SIG-M5 (cell line): ENCODE measurements around the gene SNX3.
A peak's percentile ranks its signal among the peaks of the same experiment; 100 is the strongest.
"Not testable (repeated sequence)": the region's sequence is repeated elsewhere in the genome, so short reads cannot be mapped to it uniquely, and the experiment has no call there.

ENCODE experiments used
- DNase-seq: peaks from one replicate; lab custom pipeline; 2025; lab: John Stamatoyannopoulos, UW

Gene SNX3

DNA sequence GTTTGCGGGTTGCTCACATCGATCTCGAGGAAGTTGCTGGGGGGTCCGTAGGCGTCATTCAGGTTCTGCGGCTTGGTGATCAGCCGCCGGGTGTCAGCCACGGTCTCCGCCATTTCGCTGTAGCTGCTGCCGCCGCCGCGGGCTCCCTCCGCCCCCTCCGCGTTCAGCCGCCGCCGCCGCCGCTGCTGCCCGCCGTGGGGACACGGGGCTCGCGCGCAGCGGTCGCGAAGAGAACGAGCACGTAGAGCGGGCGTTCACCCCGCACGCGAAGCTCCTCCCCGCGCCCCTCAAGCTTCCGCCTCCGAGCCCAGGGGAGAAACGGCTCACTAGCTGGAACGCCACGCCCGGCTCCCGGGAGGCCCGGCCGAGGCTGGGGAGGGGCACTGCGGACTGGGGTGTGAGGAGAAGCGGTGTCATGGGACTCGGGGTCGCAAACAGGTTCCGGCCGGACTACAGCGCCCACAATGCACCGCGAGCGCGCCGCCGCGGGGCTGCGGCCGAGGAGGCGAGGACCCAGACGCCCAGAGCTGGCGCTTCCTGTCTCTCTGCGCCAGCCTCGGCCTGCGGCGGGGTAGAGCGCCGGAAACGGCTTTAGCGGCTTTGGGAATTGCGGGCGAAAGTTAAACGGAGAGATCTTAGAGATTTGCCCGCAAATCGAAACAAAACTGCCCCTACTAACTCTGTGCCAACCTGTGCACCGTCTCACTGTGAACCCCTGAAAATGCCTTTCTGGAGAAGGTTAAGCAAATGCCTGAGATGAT is at the start of gene SNX3:
TSS of gene SNX3 (minus strand) at position 232 of the 761 bp plus-strand sequence. CDS start at position 113, 119 bp downstream.
- DNase-seq: peak; percentile 78

DNA sequence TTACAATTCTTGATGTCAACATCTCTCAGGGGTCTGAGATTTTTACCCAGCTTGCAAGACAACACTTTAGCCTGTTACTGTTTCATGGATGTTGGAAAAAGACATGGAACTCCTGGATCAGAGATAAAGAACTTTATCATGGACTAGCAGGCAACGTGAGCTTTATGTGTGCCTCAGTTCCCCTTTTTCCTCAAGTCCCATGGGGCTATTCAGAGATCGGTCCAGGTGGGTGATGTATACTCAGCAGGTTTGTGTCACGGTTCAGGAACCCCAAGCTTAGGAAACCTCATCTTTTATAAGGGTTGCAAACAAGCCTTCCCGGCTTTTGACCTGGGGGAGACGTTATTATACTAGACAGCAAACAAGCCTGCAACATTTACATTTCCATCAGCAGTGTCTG is 49.0 kb upstream of the SNX3 start:
- DNase-seq: no peak

DNA sequence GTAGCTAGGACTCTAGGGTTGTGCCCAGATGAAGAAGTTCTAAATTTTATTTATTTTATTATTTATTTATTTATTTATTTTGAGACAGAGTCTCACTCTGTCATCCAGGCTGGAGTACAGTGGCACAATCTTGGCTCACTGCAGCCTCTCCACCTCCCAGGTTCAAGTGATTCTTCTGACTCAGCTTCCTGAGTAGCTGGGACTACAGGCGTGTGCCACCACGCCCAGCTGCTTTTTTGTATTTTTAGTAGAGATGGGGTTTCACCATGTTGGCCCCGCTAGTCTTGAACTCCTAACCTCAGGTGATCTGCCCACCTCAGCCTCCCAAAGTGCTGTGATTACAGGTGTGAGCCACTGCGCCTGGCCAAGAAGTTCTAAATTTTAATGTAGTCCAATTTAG is 47.8 kb upstream of the SNX3 start:
- not testable (repeated sequence) for DNase-seq

DNA sequence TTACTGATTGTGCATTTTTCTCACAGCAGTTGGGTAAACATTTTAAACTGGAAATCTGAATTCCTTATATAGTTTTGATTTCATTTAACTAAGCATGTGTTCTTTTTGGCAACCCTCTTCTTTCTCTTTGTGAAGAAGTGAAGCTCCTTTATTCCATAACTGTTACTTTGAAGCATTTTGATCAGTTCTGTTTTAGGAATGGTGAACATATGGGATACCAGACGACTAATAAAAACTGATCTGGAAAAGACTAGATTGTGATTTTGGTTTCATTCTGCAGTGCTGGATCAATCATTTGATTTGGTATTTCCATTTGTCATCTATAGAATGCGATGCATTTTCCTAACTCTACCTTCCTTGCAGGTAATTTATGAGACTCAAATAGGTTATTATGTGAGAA is 43.8 kb upstream of the SNX3 start:
- no peak for DNase-seq

DNA sequence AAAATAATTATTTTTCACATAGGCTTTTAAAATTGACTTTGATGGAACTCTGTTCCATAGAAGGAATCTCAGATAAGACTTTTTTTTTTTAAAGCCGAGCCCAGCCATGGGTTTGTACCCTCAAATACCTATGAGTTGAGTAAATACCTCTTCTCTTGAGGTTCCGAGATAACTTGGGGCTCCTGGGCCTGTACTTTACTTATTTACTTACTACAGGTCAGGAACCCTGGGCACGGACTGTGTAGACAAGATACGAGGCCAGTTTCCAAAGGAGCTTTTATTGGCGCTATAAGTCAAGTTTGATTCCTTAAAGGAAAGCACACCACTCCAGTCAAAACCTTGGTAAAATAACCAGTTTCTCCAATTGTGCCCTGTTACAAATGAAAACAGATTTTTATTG is 41.5 kb upstream of the SNX3 start:
- no peak for DNase-seq

DNA sequence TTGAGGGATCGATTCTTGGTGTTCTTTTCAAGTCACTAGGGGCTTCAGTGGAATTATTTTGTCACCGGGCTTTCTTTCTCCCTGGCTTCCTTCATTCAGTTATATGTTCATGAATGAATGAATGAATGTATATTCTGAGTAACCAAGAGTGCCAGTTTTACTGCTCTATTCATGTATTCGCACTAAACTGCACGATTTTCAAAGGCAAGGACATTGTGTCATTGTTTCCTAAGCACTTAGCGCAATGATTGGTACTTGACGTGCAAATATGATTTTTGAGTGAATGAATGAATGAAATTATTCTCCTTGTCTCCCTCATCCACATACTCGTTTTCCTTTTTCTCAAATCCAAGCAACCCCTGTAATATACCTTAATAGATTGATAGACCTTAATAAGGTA is 34.8 kb upstream of the SNX3 start:
- no peak for DNase-seq

DNA sequence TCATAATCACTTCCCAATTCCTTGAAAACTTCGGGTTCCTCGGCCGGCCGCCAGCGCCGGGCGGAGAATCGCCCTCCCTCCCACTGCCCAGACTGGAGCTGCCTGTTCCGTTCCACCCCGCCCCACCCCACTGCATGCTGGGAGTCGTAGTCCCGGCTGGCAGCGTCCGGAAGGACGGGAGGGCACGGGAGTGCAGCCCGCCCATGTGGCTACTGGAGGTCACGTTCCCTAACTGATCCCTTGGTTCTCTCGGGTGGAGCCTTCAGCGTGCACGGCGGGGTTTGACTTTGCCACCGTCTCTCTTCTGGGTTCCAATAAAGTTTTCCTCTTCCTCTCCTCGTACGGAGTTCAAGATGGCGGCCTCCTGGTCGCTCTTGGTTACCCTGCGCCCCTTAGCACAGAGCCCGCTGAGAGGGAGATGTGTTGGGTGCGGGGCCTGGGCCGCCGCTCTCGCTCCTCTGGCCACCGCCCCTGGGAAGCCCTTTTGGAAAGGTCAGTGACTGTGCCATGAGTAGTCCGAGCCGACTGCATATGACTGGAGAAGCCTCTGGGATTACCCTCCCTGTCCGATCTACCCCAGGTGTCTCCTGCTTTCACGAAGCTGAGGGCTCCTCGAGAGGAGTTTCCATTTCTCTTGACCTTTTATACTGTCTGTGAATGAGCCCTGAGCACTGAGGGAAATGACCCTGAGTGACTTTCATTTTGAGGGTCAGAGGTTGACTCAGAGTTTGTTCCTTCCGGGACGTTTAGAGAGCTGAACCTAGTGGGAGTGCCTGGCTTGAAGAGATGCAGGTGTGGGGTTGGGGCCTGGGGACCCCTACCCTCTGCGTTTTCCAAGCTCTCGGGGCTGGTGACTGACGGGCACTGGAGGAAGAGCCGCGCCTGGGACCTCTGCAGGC is 34.1 kb upstream of the SNX3 start, which contains the start of gene AFG1L:
TSS of gene AFG1L (plus strand) at position 328 of the 899 bp plus-strand sequence. CDS start at position 354, 26 bp downstream.
- peak; percentile 61 for DNase-seq

DNA sequence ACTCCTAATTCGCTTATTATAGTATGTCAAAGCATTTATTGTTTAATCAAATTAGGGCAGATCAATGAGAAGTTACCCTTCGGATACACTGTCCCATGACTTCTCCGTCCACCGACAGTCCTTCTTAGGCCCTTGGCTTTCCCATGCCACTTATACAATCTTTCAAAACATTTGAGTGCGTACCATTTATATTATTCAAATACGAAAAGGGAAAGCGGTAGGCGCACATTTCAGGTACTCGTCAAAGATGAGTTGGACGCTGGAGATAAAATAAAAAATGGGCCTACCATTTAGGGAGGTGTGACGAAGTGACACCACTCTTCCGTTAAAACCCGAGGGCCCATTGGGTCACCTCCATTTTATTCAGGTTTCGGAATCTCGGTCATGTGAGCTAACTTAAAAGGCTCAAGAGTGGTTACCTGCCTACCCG is 33.5 kb upstream of the SNX3 start:
- DNase-seq: no peak

DNA sequence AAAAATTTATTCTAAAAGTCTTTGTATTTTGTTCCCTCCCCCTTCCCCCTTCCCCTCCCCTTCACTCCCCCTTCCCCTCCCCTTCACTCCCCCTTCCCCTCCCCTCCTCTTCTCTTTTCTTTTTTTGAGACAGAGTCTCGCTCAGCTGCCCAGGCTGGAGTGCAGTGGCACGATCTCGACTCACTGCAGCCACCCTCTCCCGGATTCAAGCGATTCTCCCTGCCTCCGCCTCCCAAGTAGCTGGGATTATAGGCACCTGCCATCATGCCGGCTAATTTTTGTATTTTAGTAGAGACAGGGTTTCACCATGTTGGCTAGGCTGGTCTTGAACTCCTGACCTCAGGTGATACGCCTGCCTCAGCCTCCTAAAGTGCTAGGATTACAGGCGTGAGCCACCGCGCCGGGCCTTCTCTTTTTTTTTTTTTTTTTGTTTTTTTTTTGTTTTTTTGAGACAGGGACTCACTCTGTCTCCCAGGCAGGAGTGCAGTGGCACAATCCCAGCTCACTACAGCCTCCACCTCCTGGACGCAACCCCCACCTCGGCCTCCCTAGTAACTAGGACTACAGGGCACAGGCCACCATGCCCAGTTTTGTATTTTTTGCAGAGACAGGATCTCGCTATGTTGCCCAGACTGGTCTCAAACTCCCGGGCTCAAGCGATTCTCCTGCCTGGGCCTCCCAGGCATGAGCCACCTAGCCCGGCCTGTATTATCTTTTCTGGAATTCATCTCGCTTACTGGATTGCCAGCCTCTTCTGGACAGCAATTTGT is 32.9 kb upstream of the SNX3 start:
- no peak for DNase-seq

DNA sequence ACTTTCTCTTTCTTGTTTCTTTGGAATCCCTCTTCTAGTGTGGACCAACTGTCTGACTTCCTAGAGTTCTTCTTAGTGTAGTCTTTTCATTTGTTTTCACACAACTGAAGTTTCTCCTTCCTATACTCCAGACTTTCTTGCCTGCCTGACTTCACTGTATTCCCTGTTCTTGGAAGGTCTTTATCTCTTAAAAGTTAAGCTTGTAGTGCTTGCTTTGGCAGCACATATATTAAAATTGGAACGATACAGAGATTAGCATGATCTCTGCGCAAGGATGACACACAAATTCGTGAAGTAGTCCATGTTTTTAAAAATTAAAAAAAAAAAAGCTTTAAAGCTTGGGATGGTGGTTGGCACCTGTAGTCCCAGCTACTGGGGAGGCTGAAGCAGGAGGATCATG is 31.7 kb upstream of the SNX3 start:
- DNase-seq: not testable (repeated sequence)

DNA sequence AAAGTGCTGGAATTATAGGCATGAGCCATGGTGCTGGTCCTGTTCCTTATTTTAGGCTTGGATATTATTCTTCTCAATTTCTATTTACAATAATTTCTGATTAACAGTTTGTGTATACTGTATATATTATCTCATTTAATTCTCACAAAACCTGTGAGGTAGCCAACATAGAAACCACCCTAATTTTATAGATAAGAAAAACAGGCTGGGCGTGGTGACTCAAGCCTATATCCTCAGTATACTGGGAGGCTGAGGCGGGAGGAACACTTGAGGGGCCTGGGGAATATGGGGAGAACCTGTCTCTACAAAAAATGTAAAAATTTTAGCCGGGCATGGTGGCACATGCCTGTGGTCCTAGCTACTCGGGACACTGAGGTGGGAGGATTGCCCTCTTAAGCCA is 30.3 kb upstream of the SNX3 start:
- no peak for DNase-seq

DNA sequence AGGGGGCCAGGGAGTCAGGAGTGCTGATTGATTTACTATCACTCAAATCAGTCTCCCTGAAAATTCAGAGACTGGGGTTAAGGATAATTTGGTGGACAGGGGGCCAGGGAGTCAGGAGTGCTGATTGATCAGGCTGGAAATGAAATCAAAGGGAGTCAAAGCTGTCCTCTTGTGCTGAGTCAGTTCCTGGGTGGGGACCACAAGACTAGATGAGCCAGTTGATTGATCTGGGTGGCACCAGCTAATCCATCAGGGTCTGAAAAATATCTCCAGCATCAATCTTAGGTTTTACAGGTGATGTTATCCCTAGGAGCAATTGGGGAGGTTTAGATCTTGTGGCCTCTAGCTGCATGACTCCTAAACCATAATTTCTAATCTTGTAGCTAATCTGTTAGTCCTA is 27.9 kb upstream of the SNX3 start:
- DNase-seq: no peak

DNA sequence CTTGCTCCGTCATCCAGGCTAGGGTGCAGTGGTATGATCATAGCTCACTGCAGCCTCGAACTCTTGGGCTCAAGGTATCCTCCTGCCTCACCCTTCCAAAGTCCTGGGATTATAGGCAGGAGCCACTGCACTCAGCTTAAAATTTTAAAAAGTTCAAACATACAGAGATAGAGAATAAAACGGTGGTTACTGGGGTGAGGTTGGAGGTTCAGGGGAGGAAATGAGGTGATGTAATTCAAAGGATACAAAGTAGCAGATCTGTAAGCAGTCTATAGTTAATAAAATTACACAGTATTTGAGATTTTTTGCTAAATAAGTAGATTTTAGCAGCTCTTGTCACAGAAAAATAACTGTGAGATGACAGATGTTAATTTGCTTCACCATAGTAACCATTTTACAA is 26.5 kb upstream of the SNX3 start:
- no peak for DNase-seq

DNA sequence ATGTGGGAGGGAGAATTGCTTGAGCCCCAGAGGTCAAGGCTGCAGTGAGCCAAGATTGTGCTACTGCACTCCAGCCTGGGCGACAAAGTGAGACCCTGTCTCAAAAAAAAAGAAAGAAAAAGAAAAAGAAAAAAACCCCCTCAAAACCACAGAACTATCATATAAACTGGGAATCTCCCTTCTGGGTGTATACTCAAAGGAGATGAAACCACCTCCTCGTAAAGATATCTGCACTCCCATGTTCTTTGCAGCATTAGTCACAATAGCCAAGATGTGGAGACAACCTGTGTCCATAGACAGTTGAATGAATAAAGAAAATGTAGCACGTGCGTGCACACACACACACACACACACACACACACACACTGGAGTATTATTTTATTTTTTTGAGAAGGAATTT is 25.5 kb upstream of the SNX3 start:
- DNase-seq: no peak

DNA sequence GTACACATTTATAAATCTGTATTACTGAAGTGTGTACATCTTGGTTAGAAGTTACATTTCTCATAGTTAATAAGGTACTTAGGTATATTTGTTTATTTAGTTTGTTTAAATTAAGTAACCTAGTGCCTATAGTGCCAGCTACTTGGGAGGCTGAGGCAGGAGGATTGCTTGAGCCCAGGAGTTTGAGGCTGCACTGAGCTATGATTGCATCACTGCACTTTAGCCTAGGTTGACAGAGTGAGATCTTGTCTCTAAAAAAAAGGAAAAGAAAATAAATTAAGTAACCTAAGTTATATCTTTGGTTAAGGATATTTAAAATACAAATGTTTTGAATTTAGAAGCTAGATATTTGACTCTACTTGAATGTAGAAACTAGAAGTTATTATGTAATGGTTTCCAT is 24.5 kb upstream of the SNX3 start:
- DNase-seq: no peak

DNA sequence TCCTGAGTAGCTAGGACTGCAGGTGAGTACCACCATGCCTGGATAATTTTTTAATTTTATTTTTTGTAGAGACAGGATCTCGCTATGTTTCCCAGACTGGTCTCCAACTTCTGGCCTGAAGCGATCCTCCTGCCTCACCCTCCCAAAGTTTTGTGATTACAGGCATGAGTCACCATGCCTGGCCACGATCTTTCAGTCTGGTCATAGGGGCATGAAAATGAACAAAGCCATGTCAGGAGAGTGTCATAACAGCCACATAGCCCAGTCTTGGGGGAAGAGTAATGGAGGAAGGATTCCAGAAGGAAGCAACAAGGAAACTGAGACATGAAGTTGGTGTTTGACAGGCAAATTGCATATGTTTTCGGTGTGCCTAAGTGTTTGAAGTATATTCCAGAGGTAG is 17.0 kb upstream of the SNX3 start:
- DNase-seq: no peak

DNA sequence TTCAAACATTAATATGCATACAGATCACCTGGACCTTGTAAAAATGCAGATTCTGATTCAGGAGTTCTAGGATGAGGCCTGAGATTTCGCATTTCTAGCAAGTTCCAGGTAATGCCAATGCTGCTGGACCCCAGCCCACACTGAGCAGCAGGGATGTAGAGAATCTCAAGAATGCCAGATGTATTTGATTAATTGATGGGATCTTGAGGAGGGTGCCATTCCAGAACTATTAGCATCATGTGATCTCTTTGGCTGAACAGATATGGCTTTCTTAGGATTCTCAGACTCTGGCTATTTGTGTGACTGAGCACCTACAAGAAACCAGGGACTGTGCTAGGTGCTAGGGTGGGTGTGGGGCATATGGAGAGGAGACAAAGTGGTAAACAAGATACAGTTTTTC is 16.5 kb upstream of the SNX3 start:
- DNase-seq: no peak

DNA sequence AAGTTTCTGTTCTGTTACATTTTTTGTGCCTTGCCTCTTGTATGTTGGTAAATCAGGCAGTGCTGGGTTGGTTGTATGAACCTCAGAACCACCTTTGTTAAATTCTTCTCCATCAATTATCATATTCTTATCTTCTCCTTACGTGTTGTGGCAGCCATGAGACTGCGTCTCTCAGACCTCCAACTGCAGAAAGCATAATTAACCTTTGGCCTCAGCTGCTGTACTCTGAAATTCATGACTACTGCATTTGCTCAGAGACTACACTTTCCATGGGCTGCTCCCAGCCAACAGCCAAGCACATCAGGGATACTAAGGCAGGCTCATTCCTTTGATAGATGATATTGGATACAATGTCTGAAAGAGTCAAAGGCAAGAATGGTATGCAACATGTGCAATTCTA is 15.1 kb upstream of the SNX3 start:
- DNase-seq: no peak

DNA sequence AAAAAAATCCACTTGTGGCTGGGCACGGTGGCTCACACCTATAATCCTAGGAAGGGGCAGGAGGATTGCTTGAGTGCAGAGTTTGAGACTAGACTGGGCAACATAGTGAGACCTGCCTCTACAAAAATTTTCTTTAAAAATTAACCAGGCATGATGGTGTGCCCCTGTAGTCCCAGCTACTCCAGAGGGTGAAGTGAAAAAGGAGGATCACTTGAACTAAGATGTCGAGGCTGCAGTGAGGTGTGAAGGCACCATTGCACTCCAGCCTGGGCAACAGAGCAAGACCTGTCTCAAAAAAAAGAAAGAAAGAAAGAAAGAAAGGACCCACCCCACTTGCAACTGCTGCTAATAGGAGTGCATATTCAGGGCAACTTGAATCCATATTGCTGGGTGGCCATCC is 13.7 kb upstream of the SNX3 start:
- no peak for DNase-seq

DNA sequence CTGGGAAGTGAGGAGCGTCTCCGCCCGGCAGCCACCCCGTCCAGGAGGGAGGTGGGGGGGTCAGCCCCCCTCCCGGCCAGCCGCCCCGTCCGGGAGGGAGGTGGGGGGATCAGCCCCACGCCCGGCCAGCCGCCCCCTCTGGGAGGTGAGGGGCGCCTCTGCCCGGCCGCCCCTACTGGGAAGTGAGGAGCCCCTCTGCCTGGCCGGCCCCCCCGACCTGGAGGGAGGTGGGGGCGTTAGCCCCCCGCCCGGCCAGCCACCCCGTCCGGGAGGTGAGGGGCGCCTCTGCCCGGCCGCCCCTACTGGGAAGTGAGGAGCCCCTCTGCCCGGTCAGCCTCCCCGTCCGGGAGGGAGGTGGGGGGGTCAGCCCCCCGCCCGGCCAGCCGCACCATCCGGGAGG is 9.1 kb upstream of the SNX3 start:
- DNase-seq: not testable (repeated sequence)

DNA sequence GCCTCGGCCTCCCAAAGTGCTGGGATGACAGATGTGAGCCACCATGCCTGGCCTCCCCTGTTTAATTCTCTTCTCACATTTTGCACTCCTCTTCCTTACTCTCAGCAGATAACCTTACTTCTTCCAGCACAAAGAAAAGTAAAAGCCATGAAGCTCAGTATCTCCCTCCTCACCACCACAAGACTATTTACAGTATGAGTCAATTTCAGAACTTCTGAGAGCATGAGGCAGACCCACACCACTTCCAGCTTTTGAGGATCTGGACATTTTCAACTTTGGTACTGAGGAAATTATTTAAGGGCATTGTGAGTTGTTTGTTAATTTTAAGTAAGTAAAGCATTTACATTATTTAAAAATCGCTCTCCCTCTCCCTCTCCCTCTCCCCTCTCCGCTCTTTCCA is 8.0 kb upstream of the SNX3 start:
- DNase-seq: no peak

DNA sequence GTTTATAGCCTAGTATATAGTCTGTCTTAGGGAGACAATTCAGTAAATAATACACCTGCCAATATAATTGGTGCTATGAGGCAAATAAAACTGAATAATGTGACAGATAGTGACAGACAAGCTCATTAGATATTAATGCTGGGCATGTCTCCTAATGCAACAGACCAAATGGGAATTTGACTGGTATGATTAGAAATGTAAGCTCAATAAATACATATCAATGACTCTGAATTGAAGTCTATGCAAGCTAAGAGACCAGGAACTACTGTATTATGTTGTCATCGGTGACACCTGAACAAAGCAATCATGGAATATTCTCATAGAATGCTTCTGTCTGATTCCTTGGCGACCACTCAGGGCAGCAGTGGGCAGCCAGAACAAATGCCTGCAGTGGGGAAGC is 2.5 kb upstream of the SNX3 start:
- DNase-seq: no peak
